ENCODE results near the gene TET1.
"Not testable (repeated sequence)": the region's sequence is repeated elsewhere in the genome, so short reads cannot be mapped to it uniquely, and the experiment has no call there.

Gene TET1

DNA sequence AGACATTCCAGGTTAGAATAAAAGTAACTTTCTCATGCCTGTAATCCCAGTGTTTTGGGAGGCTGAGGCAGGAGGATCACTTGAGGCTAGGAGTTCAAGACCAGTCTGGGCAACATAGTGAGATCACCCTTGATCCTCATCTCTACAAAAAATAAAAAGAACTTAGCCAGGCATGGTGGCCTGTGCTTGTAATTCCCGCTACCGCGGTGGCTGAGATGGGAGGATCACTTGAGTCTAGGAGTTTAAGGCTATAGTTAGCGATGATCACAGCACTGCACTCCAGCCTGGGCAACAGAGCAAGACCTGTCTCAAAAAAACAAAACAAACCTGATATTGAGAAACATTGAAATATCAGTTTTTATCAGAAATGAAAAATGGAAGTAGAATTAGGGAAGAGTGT lies 4.6 kb downstream of the TET1 start:
- no peak for DNase-seq (ENCODE audit: low spot score)

DNA sequence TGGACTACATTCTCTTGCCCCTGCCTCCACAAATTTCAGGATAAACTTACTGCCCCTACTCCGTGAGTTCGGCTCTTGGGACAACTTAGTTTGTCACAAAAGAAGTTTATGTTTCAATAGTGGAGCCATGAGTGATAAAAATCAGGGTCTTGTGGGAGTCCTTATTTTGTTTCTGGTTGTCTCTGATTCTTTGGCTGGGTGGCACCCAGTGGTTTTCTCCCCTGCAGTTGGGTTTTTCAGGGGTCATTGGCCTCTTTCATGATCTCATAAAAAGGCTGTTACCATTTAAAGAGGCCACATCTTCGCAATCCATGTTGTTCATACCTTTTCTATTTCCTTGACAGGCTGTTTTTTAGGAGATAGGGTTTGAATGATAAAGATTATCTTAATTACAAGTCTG lies 5.5 kb downstream of the TET1 start:
- no peak for DNase-seq (ENCODE audit: low spot score)

DNA sequence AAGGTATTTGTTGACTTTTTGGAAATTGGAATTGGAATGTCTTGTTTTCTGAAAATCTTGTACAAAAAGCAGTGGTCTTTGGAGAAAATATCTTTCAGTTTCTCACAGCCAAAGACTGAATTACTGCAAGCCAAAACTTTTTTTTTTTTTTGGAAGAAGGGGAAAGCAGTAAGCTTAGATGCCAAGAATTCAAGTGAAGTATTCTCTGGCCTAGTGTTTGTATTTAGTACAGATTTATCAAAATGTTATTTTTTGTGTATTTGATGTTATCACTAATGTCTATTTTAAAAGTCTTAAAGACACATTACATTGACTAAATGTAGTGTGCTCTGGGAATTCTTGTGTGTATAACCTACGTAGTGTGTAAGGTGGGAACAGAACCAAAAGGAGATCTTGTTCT lies 6.2 kb downstream of the TET1 start:
- no peak for DNase-seq (ENCODE audit: low spot score)

DNA sequence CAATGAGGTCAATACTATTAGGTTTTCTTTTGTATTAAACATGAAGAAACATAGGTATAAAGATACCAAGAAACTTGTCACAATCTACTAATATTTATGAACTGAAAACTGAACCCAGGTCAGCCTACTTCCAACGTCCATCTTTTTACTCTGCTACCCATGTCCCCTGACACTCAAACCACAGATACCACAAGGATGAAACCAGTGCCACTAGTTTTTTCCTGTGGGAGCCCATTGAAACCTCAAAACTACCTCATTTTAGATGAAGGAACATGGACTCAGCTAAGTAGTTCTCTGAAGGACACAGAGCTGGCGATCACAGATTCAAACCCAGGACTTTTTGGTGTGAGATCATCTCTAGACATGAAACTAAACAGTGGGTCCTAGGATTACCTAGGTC lies 6.8 kb downstream of the TET1 start:
- no peak for DNase-seq (ENCODE audit: low spot score)

DNA sequence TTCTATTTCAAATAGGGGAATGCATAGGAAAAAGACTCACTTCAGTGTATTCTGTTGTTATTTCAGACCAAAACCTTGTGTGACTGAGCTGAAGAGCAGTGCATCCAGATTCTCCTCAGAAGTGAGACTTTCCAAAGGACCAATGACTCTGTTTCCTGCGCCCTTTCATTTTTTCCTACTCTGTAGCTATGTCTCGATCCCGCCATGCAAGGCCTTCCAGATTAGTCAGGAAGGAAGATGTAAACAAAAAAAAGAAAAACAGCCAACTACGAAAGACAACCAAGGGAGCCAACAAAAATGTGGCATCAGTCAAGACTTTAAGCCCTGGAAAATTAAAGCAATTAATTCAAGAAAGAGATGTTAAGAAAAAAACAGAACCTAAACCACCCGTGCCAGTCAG lies 12.0 kb downstream of the TET1 start:
- DNase-seq (ENCODE audit: low spot score), result no peak

DNA sequence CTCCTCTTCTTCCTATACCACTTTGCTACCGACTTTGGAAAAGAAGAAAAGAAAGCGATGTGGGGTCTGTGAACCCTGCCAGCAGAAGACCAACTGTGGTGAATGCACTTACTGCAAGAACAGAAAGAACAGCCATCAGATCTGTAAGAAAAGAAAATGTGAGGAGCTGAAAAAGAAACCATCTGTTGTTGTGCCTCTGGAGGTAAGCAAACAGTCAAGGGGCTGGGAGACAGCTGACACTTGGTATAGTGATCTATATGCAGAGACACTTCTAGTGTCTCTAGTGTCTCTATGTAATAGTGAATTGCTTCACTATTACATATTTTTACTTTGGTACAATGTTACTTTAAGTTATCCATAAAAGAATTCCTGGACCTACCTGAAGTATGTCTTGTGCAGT lies 13.9 kb downstream of the TET1 start:
- no peak for DNase-seq (ENCODE audit: low spot score)

DNA sequence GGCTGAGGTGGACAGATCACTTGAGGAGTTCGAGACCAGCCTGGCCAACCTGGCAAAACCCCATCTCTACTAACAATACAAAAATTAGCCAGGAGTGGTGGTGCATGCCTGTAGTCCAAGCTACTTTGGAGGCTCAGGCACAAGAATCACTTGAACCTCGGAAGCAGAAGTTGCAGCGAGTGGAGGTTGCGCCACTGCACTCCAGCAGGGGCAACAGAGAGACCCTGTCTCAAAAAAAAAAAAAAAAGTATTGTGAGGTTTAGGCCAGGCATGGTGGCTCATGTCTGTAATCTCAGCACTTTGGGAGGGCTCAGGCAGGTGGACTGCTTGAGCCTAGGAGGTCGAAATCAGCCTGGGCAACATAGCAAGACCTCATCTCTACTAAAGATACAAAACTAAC lies 16.0 kb downstream of the TET1 start:
- no peak for DNase-seq (ENCODE audit: low spot score)

DNA sequence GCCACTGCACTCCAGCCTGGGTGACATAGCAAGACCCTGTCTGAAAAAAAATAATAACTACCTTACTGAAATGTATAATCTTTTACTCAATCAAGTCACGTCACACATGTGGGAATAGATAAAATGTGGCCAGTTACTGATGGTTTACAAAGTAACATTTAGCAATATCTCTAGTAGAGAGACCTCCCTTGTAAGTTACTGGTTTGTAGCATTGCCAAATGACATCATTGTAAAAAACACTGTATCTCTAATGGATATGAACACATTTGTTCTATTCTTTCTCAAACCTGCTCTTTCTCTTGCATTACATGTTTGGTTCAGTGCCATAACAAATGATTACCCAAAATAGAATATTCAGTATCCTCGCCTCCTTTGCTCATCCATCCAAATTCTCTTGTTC lies 18.8 kb downstream of the TET1 start:
- DNase-seq (ENCODE audit: low spot score), result no peak

DNA sequence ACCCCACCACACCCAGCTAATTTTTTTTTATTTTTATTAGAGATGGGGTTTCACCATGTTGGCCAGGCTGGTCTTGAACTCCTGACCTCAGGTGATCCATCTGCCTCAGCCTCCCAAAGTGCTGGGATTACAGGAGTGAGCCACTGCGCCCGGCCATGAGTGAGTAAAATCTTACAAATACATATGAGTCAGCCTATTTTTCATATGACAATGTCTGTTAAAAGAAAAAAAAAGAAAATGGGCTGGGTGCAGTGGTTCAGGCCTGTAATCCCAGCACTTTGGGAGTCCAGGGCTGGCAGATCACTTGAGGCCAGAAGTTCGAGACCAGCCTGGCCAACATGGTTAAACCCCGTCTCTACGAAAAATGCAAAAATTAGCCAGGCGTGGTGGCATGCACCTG lies 24.1 kb downstream of the TET1 start:
- not testable (repeated sequence) for DNase-seq (ENCODE audit: low spot score)

DNA sequence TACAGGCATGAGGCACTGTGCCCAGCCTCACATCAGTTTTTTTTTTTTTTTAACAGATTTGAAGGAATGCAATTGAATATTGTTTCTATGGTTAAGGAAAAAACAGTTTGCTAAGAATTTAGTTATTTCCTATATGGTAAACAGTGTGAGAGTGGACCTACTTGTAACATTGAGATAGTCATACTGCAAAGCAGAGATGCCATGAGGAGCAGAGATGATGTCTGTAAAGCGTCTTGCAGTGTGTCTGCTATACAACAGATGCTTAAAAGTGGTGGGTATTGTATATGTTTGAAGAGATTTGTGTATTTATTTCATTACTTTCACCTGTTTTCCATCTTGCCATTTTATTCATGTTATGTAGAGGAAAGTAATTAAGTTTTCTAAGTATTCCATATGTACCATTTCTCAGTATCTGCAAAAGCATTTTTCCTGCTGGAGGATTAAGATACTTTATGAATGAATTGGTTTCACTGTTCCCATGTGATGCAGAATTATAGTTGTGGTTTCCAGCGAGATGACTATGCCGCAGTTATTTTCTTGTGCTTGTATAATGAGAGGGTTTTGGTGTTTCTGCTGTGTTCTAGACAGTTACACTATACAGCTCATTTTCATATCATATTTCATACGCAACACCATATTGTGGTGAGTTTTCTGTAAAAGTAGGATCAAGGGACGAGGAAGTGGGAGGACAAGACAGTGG lies 26.6 kb downstream of the TET1 start:
- no peak for DNase-seq (ENCODE audit: low spot score)

DNA sequence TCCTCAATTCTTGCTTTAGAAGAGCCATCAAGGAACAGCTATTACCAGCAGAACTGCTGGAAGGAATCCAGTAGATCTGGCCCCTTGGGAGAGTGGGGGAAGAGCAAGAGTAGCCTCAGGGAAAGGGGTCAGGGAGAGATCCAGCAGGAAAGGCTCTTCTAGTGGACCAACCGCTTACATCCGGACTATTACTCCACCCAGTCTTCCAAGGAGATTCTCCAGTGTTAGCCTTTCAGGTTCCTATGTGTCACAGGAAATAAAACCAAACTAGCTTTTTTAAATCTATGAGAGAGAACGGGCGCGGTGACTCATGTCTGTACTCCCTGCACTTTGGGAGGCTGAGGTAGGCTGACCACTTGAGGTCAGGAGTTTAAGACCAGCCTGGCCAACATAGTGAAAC lies 34.3 kb downstream of the TET1 start:
- DNase-seq (ENCODE audit: low spot score), result no peak

DNA sequence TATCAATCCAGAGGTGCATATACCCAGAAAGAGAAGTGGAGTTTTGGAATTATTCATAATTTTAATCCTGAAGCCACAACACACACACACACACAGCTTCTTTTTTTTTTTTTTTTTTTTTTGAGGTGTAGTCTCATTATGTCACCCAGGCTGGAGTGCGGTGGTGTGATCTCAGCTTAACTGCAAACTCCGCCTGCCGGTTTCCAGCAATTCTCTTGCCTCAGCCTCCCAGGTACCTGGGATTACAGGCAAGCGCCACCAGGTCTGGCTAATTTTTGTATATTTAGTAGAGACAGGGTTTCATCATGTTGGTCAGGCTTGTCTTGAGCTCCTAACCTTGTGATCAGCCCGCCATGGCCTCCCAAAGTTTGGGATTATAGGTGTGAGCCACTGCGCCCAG lies 35.4 kb downstream of the TET1 start:
- DNase-seq (ENCODE audit: low spot score), result no peak

DNA sequence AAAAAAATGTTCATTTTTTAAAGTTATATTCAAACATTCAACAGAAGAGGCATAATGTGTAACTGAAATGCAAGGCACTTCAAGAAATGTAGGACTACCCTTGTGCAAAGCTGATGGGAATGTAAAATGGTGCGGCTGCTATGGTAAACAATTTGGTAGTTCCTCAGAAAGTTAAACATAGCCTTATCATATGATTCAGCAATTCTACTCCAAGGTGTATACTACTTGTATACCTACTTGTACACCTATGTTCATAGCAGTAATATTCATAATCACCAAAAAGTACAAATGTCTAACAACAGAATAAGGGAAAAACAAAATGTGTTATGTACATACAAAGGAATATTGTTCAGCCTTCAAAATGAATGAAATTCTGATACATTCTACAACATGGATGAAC lies 37.3 kb downstream of the TET1 start:
- DNase-seq (ENCODE audit: low spot score), result no peak

DNA sequence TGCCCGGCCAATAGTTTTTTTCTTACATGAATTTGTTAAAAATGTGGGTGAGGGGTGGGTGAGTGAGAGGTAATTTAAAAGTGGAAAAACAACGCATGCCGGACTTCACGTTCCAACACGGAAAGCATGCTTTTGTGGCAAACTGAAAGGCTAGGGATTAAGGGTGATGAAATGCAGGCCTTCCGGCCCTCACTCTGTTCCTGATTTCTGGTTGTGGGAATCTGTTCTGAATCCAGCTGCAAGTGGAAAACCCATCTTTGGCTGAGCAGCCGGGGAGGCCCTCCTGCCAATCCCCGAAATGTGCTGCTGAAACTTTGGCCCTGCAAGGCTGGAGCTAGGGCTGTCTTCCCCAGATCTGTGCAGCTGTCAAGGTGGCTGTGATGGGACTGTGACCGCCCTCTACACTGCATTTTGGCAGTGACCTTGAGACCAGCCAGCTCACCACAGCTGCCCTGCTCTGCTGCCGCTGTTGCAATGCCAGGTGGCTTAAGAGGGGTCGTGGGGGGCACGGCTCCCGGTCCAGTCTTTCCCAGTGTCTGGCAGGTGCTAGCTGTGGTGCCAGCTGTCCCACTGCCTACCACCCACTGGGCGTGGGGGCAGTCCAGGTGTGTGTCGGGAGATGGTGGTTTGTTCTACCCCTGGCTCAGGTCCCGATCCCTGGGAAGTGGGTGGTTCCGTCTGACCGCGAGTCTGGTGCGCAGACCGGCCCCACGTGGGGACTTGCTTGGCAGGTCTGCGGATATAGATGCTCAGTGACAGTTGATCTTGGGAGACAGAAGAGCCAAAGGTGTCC lies 39.0 kb downstream of the TET1 start:
- peak; percentile 22 for DNase-seq (ENCODE audit: low spot score)

DNA sequence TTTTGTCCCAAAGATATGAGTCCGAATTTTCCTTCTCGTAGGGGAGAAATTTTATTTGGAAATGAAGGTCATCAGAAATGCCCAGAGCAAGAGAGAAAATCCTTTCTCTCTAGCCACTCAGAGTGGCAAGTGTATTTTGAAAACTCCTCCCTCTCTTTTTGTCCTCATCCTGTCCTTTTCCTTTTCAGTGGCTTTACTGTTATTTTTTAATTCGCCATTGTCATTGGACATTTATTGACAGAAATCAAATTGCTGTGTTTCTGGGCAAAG lies 39.6 kb downstream of the TET1 start:
- DNase-seq (ENCODE audit: low spot score), result peak; percentile 47

DNA sequence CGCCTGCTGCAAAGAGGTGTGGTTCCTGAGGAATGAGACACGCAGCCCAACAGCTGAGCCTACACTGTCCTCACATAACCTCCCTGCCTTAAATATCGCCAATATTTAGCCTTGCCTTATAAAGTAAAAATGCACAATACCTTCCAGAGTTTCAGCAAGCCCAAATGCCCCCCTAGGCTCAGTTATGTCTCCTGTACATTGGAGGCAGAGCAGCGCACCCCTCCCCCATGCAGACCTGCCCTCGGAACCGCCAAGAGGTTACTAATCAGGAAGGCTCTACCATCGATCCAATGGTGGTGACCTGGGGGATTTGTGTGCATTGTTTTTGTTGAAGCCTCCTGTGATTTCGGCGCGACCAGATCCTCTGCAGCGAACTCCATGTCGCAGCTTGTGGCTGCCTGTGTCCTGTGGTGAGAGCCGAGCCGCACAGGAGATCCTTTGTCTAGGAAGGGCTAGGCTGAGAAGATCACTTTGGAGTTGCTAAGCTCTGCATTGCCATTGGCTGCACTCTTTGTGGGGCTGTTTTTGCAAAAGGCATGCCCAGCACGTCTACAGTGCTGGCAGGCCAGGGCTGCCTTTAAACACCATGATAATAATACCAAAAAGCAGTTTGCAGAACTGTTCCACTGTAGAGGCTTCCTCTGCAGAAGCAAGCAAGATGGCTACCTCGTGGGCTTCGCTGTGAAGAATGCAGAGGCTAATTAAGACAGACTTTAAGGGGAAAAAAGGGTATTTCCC lies 40.1 kb downstream of the TET1 start:
- DNase-seq (ENCODE audit: low spot score), result peak; percentile 97

DNA sequence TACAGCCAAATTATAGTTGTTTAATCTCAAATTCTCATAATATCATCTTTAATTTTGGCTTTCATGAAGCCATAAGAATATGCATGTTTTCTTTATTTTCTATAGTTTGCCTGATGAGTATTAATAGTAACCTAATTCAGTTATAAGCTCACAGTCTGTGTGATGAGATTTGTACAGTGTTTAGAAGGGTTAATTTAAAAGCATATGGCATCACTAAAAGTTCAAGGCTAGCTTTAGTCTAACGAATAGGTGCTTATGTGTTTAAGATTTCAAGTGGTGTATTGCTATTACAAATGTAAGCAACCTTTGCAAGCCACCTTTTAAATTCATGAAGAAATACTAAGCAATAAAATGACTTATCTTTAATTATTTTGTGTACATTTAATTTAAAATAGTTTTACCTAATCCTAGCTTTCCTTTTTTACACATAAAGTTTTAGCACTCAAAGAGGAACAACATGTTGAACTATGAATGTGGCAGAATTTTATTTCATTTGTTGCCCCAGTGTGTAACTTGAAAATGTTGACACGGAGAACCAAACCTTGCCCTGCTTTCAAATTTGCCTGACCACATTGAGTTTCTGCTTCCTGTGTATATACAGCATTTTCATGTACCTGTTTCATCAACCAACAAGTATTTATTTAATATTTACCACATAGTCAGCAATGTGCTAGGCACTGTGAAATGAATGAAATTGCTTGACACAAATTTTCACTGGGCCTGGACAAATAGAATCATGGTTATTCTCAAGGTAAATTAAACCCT lies 41.5 kb downstream of the TET1 start:
- DNase-seq (ENCODE audit: low spot score), result peak; percentile 18

DNA sequence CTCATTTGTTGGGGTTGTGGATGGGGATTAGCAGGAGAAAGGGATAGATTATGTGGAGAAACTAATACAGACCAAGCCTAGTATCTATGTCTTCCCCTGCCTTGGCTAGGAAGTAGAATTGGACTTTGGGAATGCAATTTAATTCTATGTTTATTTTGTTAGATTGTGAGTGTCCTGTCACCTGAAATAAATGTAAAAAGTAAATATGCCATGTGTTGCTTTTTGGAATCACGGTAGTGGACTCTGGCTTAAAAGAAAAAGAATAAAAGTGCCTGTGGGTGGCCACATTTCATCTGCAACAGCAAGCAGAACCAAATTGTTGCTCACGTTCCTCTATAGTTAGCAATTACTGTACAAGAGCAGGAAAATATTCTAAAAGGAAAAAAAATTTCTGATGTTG lies 42.3 kb downstream of the TET1 start:
- no peak for DNase-seq (ENCODE audit: low spot score)

DNA sequence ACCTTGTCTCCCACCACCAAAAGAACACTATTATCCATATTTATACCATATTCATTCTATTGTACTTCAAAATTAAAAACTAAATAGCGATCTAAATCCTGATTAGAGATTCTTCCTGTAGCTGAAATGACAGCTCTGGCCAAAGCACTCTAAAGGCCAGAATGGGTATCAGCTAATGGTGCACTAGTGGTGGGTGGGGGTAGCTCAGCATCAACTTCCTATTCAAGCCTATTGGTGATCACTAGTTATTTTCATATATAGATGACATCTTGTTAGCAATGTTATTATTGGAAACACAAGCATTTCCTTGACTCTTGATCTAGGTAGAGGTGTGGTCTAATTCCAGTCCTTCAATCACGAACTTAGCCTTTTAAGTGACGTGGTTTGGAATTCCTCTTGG lies 43.6 kb downstream of the TET1 start:
- DNase-seq (ENCODE audit: low spot score), result no peak

DNA sequence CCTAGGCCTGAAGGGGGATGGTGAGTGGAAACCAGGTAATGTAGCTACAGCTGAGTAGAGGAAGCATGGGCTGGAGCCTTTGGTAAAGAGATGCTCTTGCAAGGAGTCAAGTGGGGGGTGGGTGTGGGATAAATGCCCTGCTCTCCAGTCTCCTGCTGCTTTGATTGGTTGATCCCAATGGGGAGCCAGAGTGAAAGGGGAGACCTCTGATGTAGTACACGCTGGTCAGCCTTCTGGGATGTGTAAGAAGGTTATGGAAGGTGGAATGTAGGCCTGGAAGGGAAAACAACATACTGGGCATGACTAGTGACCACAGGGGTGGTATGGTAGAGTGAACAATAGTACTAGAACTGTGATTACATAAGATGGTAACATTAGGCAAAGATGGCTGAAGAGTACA lies 44.3 kb downstream of the TET1 start:
- DNase-seq (ENCODE audit: low spot score), result no peak

DNA sequence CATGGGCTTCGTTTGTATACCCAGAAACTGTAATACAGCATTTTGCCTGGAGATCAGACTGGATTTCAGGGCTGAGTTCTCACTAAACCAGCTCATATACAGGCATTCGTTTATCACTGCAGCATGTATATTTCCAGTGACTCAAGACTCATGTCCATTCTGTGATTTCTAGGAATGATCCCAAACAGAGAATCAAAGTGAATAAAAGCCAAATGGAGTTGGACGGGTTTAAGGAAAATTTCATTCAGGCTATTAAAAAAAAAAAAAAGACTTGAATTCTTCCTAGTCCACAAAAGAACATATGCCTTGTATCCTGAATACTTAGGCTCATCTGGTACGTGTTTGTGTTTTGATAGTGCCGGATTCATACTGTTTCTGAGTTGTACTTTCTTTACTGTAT lies 46.8 kb downstream of the TET1 start:
- DNase-seq (ENCODE audit: low spot score), result peak; percentile 4

DNA sequence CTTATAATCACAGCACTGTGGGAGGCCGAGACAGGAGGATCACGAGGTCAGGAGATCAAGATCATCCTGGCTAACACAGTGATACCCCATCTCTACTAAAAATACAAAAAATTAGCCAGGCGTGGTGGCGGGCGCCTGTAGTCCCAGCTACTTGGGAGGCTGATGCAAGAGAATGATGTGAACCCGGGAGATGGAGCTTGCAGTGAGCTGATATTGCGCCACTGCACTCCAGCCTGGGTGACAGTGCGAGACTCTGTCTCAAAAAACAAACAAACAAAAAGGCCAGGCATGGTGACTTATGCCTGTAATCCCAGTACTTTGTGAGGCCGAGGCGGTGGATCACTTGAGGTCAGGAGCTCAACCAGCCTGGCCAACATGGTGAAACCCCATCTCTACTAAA lies 49.9 kb downstream of the TET1 start:
- DNase-seq (ENCODE audit: low spot score), result not testable (repeated sequence)

DNA sequence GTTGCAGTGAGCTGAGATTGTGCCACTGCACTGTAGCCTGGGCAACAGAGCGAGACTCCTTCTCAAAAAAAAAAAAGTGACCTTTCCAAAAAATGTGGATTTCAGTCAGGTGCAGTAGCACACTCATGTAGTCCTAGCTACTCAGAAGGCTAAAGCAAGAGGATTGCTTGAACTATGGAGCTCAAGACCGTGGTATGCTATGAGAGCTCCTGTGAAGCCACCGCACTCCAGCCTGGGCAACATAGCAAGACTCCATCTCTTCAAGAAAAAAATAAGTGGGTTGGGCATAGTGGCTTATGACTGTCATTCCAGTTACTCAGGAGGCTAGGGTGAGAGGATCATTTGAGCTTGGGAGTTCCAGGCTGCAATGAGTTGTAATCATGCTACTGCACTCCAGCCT lies 51.1 kb downstream of the TET1 start:
- no peak for DNase-seq (ENCODE audit: low spot score)
